GM19238 (cell line): Measurements from ENCODE around the gene ALDOB.

Source experiments
- DNase-seq: peaks from one replicate; pipeline ENCODE4 v3.0.0; 2011; ENCODE audit warnings: low spot score; ENCODE audit not compliant: insufficient read length

The ALDOB gene

DNA sequence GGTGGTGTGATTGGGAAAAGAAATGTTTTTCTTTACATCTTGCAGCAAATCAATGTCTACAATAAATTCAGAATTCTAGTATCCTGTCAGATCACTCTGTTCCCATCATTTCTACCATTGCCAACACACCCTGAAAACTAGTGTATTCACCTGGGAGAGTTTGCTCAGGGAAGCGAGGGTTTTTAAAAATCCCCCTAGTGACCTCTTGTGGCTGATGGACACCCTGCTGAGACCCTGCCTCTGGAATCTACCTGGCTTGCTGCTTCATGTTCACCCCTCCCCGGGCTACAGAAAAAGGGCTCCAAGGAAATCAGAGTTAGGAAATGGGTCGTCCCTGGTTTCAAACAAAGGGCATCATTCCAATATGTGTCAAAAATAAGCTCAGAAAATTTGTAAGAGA is 21.4 kb upstream of the ALDOB start:
- no peak for DNase-seq

DNA sequence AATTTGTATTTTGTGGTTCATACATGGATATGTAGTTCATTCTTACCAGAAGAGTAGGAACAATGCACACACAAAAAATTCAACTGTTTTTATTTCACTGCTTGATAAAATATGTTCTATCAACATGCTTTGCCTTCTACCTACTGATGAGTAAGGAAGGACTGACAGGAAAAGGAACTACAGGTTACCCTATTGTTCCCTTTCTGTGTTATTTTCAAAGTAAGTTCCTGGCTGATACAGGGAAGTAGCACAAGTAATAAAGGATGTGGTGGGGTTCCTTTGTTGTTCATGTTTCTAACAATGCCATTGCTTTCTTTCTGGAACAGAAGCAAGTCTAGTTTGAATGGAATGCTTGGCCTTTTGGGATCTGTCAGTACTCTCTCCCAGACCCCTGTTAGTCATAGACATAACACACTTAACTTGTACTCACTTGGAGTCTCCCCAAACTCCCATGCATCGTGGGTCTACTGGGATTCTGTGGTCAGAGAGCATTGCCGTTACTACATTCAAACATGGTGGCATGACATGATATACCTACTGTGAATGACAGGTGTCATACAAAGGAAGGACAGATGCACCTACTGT is 20.2 kb upstream of the ALDOB start:
- no peak for DNase-seq

DNA sequence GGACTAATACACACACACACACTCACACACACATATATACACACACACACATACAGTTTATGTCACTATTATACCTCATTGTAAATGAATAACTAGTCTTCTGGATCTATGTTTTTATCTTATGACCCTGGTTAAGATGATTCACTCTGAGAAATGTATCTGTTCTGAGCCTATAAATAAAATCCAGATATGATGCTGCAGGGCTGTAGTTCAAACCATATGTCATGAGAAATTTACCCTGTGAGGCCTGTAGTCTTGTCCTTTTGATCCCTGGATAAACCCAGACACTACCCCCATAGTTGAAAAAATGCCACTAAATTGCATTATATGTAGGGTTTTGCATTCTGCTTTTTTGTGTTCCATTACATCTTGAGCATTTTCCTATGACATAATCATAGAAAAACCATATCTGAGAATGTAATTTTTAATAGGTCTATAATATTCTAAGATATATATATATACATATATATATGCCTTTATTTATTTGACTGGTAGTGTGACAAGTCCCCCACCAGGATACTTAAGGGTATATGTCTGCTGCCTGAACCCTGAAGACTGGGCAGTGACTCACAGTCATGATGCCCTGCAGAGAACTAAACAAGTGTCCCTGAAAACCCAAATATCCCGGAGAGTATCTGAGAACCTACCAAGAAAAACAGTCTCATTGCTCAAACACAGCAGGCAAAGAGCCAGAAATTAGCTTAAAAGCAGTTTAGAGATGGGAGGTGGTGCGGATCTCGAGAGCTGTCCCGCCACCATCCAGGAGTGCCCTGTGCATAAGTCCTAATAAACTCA is 18.4 kb upstream of the ALDOB start:
- DNase-seq = no peak

DNA sequence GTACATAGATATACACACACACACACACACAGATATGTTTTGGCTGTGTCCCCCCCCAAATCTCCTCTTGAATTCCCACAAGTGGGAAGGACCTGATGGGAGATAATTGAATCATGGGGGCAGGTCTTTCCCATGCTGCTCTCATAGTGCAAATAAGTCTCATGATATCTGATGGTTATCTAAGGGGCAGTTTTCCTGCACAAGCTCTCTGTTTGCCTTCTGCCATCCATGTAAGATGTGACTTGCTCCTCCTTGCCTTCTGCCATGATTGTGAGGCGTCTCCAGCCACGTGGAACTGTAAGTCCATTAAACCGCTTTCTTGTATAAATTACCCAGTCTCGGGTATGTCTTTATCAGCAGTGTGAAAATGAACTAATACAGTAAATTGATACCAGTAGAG is 15.9 kb upstream of the ALDOB start:
- no peak for DNase-seq

DNA sequence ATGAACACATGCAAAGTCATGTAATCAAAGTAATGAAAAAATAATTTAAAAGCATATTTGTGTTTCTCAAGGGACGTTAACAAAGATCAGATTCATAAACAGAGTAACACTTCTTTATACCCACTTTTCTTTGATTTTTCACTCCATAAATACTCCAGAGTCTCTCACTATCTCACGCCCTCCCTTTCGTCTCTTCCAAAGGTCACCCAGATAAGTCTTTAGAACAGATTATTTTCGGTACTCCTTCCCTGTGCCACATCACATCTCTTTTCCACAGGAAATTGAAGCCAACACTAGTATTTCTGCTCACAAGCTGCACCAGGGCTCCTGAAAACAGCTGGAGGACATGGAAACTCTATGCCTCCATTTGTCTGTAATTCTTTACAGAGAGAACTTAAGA is 15.4 kb upstream of the ALDOB start:
- no peak for DNase-seq

DNA sequence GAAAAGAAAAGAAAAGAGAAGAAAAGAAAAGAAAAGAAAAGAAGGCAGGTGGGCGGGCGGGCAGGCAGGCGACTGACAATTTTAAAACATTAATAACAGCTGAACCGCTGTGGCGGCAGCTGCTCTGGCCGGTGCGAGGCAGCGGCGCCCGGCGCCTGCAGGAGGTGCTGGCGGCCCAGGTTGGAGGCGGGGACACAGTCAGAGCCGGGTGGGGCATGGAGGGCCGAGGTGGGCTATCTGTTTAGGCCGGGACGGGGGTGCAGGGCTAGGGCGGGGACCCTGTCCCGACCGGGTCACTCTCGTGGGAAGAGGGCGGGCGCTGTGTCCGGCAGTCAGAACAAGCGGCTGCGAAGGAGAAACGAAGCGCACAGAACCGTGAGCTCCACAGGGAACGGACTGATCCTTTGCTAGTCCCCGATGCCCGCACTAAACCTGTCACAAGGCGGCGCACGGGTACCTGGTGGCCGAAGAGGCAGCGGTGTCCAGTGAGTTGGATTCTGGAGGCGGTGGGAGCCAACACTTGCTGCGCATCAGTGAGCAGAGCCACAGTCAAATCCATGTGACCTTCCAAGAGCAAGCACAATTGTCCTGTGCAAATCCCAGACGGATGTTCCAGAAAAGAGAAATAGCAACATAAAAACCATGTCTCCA is 13.6 kb upstream of the ALDOB start:
- peak; percentile 56 for DNase-seq

DNA sequence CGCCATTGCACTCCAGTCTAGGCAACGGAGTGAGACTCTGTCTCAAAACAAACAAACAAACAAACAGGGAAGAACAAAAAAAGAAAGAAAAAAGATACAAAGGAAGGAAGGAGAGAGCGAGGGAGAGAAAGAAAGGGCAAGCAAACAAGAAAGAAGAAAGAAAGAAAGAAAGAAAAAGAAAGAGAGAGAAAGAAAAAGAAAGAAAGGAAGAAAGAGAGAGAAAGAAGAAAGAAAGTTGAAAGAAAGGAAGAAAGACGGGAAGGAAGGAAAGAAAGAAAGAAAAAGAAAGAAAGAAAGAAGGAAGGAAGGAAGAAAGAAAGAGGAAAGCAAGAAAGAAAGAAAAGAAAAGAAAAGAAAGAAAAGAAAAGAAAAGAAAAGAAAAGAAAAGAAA is 13.1 kb upstream of the ALDOB start:
- DNase-seq = no peak

DNA sequence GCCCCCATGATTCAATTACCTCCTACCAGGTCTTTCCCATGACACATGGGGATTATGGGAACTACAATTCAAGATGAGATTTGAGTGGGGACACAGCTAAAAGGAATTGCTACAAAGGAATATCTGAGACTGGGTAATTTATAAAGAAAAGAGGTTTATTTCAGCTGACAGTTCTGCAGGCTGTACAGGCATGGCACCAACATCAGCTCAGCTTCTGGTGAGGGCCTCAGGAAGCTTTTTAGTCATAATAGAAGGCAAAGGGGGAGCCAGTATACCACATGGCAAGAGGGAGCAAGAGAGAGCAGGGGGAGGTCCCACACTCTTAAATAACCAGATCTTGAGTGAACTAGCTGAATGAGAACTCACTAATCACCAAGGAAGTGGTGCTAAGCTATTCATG is 11.2 kb upstream of the ALDOB start:
- no peak for DNase-seq

DNA sequence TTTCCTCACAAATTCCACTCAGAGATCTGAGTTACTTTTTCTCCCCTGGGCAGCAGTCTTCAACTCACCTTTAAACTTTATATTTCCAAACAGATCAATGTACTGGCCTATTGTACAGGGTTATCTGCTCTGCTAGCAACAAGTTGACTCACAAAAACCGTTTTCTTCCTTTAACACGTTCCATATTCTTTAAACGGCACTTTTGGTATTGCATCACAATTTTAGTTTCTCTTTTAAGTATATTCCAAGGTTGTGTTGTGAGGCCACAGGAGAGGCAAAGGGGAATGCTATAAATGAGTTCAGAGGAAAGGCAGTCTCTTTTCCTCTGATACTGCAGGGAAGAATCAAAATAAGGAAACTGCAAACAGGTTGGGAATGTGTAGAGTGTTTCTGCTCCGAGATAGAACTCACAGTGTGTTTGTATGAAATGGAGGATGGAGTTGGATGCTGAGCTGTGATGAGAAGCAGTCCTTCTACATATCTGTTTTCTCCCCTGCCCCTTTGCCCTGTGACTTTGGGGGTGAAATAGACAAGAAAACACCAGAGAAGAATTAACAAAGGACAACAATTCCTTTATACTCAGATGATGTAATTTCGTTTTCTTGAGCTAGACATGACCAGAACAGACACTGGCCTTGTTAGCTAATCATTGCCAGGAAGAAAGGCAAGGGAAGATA is 9.9 kb upstream of the ALDOB start:
- DNase-seq = no peak

DNA sequence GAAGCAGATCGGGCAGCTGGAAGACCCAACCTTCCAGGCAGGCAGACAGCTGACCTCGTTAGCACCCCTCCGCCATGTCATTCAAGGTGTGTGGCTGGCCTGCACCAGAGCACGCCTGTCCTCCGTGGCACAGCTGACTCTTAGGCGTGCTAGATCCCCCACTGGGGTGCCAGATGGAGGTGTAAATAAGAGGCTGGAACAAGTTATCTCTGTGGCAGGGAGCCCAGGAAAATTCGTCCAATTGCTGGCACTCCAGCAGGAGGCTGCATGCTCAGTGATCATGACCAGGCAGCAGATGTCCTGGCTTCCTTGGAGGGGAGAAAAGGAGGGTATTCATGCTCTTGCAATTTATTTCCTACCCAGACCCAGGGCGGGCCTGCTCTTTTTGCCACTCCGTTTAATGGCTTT is 7.8 kb upstream of the ALDOB start:
- DNase-seq = no peak

DNA sequence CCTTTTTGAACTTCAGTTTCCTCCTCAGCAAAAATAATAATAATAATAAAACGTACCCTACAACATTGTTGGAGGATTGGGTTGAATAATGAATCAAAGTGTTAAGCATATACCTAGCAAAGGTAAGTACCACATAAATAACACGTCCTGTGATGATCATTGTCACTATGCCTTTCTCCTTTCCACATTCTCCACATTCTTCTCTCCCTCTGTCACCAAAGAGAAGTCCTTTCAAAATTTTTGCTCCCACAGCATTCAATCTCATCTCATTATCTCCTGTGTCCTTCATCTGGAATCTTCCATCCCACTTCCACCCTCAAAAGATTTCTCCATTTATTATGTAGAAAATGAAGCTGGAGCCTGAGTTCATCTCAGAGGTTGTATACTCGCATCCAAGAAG is 7.2 kb upstream of the ALDOB start:
- no peak for DNase-seq

DNA sequence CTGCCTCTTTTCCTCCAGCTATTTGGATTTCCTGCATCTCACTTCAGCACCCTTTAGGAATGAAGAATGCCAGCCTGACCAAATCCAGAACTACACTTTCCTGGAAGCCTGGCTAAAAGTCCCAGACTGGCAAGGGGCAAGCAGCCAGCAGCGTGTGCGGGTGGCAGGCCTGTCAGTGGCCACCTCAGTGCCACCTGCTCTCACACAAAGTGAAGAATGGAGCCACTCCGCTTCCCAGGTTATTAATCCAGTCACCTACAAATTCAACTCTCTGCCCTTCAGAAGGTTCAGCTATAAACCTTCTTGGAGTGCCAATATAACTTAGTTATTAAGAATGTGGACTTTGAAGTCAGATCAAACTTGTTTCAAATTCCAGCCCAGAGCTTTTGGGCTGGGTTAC is 6.7 kb upstream of the ALDOB start:
- no peak for DNase-seq

DNA sequence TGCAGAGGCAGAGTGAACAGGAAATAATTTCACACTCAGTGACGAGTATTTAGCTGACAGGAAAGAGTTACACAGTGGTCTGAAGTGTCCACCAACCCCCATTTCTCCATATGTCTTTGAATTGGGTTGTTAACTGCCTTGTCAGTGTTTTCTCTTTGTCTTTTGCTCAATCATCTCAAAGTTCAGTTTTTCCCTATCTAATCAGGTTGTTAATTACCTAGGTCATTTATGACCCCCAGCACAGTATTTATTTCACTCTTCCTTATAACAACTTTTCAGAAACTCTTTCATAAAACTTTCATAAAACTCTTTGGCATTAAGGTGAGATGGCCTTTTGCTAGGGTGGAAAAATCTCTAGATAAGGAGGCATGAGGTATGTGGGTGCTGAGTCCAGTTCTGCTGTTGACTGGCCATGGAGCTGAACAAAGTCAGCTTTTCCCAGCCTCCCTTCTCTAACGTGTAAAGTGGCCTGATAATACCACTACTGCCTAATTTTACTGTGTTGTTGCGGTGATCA is 5.2 kb upstream of the ALDOB start:
- DNase-seq = no peak

DNA sequence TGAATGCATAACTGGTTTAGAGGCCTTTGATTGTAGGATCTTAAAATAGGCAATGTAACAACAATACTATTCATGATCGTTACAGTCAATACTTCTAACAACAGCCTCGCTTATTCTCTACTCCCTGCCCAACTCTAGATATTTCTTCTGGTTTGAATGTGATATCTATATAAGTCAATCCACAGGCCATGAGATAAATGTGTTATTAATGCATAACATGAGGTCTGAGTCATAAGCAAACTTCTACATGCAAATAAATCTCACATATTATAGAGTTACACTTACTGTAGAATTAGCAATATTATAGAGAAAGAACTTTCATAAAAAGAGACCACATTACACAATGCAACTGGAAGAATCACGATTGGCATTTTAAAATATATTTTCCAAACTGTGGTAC is 2.9 kb upstream of the ALDOB start:
- DNase-seq = no peak

DNA sequence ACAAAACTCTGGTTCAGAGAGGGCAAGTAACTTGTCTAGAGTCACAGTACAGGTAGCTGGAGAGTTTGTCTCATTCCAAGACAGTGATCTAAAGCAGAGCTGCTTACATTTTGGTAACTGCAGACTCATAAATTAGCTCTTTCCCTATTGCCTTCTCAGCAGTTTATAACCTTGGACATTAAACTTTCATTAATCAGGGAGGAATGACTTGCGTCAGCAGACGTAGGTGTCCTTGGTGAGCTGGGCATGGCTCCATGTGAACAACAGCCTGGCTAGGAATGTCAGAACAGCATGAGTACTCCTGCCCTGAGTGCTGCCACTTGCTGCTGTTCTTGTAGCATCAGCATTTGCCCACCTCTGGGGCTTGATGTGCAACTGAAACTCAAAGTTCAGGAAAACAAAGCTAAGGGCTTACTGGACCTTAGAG is 2.2 kb upstream of the ALDOB start:
- no peak for DNase-seq

DNA sequence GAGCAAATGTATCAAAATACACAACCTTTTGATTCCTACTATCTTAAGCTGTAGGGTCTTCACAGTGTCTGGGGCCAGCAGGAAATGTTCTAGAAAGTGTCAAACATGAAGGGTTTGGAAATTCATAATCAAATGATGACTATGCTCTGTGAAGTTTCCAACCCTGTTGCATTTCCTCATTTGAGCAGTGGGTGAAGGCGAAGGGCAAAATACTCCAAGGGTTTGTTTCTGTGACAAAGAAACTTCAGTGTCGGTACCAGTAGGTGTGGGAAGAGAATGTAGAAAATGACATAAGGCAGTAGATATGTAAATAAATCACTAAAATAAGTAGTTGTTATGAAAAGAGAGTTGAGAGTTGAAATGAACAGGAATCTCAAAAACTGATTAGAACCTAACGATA is 576 bp downstream of the ALDOB start:
- DNase-seq = no peak

DNA sequence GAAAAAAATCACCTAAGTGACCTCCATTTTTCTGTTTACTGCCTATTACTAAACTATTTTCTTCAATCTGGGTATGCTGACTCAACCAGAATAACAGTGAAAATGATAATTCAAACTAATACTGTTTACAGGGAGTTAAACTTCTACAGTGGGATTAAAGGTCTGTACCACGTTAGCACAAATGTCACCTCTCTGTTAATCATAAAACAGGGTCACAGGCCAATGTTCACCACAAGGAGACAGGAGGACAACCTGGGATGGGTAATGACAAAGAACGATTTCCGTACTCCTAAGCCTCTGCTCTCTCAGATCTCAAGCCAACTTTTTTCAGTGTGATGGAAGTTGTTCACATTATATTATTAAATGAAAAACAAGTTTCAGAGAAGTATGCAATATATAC is 2.3 kb downstream of the ALDOB start:
- no peak for DNase-seq

DNA sequence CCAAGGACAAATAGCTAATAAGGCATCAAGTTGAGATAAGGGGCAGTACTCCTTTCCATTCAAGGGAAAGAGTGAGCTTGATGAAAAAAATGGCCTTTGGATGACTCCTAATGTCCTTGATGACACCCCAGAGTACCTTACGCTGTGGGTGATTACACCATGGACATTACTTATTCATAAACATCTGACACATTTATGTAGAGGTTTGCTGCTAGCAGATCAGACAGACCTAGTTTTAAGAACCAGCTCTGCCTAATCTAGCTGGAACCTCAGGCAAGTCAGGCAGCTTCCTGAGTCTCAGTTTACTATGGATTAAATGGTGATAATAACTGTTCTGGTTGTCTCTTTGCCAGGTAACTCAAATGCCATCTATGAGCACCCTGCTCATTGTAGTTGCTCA is 2.8 kb downstream of the ALDOB start:
- DNase-seq = no peak

DNA sequence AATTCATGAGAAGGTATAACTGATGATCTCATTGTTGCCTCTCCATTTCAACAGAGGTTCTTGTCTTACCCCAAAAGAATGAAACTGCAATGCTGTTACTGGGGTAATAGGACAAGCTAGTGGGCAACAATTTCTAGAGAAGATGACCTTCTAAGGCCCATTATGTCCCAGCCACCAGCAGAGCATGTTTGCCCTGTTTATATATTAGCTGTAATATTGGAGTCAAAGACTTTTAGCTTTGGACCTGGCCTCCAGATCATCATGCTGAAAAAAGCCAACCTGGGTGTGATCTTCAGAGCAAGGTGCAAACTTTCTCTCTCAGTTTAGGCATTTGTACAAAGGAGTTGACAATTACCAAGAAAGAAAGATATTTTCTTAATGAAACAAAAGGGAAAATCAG is 3.4 kb downstream of the ALDOB start:
- no peak for DNase-seq

DNA sequence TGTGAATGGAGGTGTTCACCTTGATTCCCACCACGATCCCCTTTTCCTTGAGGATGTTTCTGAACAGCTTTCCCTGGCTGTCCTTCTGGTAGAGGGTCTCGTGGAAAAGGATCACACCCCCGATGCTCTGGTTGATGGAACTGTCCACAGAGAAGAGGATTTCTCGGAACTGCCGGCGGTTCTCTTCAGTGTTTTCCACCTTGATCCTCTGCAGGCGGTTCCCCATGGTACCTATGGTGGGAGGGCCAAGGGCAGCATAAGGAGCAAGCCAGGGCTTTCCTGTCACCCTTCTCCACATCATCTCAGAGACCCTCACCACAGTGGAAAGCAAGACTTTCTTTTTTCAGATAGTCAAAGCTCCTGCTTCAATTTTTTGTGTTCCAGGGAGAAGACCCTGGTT is 5.8 kb downstream of the ALDOB start:
- no peak for DNase-seq

DNA sequence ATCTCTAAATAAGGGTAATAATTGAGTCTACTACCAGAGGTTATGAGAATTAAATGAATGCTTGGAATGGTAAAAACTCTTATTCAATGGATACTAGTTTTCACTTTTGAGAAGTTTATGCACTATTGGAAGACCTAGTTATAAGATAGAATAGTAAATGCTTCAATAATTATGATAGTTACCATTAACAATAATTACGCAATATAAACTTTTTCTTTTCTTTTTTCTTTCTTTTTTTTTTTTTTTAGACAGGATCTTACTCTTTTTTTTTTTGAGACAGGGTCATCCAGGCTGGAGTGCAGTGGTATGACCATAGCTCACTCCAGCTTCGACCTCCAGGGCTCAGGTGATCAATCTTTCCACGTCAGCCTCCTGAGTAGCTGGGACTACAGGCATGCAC is 6.7 kb downstream of the ALDOB start:
- DNase-seq = no peak
